Measurements from ENCODE around the gene FUT8.
"Not testable (repeated sequence)": the region's sequence is repeated elsewhere in the genome, so short reads cannot be mapped to it uniquely, and the experiment has no call there.

The FUT8 gene

DNA sequence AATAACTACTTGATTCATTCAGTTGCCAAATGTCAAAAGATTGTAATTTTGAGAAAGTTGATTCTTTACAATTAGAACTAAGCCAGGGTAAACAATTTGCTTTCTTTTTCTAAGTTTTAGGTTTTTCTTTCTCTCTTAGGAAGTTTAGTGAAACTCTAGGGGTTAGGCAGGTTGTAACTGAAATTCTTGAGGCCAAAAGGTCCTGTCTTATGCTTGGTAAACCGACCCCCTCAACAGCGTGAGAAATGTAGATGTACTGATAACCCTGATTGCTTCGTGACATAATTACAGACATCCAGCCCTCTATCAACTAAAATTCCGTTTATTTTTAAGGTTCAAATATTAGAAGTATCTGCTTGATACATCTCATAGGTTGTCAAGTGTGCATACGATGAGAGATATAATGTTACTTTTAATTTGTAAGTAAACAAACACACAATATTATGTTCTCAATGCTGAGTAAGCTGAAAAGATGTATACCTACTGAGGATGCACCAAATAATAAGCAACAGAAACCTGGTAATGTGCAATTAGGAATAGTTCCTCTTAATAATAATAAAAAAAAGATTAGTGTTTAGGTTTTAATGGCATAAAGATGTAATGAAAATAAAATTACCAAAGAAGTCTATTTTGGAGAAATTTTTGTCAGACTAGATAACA is 7.2 kb downstream of the FUT8 start:
- DNase-seq: no peak

DNA sequence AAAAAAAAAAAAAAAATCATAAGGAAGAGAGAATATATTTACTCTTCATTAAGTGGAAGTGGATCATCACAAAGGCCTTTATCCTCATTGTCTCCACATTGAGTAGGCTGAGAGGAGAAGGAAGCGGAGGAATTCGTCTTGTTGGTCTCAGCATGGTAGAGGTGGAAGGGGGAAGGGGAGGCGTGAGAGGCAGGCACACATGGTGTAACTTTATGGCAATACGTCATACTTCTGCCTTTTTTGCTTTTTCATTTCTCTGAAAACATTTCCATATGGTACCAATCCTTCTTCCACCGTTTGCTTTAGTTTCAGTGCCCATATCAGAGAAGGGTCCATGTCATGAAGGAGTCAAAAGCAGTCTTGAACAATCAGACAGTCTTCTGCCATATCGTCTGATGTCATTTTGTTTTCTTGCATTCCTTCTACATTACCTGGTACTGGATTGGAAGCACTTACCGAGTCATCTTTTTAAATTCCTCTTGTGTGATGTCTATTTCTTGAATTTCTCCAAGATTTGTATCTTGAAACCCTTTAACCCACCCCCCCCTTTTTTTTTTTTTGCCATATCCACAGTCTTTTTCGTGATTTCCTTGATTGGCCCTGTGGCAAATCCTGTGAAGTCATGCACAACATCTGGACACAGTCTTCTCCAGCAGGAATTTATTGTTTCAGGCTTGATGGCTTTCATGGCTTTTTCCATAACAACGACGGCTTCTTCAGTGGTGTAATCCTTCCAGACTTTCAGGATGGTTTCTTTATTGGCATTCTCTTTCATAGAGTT is 8.9 kb downstream of the FUT8 start:
- no peak for DNase-seq

DNA sequence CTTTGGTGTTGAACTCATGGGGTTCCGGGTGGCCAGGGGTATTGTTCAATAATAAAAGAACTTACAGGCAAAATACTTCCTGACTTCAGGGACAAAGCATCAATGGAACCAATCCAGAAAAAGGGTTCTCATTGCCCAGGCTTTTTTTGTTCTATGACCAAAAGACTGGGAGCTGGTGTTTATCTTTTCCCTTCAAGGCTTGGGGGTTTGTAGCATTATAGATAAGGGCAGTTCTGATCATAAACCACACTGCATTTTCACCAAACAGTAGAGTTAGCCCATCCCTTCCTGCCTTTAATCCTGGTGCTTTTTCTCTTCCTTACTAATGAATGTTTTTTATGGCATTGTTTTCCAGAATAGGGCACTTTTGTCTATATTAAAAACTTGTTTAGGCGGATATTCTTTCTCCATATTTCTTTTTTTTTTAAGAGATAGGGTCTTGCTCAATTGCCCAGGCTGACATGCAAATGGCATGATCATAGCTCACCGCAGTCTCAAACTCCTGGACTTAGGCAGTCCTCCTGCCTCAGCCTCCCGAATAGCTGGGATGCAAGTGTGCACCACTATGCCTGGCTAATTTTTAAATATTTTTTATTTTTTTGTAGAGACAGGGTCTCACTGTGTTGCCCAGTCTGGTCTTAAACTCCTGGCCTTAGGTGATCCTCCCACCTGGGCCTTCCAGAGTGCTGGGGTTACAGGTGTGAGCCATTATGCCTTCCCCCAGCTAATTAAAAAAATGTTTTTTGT is 9.7 kb downstream of the FUT8 start:
- no peak for DNase-seq

DNA sequence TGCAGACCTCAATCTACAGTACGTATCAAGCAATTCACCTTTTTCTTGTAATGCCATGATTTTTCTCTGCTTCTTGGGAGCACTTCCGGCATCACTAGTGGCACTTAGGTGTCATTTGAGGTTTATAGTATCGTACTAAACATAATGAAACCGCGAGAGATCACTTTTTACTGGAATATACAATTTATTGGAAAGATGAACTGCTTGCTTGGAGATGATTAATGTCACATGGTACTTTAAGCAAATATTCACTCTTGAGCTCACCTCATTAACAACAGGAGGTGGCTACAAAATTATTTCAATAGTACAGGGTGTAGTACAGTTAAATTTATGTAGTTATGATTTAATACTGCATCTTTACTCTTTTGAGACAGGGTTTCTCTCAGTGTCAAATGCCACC is 11.5 kb downstream of the FUT8 start:
- no peak for DNase-seq

DNA sequence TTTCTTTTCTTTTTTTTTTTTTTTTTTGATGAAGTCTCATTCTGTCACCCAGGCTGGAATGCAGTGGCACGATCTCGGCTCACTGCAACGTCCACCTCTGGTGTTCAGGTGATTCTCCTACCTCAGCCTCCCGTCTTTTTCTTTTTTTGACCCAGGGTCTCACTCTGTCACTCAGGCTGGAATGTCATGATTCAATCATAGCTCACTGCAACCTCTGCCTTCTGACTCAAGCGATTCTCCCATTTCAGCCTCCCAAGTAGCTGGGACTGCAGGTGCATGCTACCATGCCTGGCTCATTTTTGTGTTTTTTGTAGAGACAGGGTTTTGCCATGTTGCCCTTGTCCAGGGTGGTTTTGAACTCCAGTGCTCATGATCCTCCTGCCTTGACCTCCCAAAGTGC is 12.0 kb downstream of the FUT8 start:
- no peak for DNase-seq

DNA sequence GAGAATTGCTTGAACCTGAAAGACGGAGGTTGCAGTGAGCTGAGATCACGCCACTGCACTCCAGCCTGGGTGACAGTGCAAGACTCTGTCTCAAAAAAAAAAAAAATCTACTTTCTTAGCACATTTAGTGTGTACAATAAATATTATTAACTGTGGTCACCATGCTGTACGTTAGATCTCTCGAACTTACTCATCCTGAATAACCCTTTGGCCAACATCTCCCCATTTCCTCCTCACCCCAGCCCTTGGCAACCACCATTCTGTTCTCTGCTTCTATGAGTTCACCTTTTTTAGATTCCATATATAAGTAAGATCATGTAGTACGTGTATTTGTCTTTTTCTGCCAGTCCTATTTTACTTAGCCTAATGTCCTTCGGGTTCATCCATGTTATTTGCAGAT is 13.4 kb downstream of the FUT8 start:
- DNase-seq: no peak

DNA sequence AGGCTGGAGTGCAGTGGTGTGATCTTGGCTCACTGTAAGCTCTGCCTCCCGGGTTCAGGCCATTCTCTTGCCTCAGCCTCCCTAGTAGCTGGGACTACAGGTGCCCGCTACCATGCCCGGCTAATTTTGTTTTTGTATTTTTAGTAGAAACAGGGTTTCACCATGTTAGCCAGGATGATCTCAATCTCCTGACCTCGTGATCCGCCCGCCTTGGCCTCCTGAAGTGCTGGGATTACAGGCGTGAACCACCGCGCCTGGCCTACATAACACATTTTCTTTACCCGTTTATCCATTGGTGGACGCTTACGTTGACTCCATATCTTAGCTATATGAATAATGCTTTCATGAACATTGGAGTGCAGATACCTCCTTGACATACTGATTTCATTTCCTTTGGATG is 14.4 kb downstream of the FUT8 start:
- not testable (repeated sequence) for DNase-seq

DNA sequence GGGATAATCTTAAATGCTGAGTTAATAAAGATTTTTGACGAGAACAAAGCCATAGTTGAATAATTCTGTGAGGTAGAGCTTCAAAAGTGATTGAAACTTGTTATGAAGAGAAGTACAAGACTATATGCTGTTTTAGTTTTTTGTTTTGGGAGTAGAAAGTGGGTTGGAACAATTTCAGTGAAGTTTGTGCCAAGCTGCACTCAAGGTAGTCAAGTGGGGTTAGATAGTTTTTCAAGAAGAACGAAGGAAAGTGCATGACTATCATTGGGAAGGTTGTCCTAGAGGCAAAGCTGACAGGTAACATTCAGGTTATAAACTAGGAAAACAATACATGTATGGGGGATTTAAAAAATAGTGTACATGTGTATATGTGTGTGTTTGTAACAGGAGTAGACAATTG is 16.2 kb downstream of the FUT8 start:
- no peak for DNase-seq

DNA sequence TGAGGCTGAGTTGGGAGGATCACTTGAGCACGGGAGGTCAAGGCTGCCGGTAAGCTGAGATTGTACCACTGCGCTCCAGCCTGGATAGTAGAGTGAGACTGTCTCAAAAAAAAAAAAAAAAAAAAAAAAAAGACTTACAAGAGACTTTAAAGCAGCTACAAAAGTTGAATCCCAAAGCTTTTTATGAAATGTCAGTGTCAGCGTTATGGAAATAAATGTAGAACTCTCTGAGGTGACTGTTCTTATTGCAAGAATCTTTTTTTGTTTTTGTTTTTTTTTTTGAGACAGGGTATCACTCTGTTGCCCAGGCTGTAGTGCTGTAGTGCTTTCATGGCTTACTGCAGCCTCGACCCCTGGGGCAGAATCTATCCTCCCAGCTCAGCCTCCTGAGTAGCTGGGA is 17.2 kb downstream of the FUT8 start:
- DNase-seq: no peak

DNA sequence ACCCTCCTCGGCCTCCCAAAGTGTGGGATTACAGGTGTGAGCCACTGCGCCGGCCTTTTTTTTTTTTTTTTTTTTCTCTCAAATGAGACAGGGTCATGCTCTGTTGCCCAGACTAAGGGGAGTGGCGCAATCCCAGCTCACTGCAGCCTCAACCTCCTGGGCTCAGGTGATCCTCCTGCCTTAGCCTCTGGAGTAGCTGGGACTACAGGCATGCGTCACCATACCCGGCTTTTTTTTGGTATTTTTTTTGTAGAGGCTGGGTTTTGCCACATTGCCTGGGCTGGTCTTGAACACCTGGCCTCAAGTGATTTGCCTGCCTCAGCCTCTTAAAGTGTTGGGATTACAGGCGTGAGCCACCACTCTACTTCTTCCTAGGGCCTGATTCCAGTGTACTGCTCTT is 18.7 kb downstream of the FUT8 start:
- no peak for DNase-seq

DNA sequence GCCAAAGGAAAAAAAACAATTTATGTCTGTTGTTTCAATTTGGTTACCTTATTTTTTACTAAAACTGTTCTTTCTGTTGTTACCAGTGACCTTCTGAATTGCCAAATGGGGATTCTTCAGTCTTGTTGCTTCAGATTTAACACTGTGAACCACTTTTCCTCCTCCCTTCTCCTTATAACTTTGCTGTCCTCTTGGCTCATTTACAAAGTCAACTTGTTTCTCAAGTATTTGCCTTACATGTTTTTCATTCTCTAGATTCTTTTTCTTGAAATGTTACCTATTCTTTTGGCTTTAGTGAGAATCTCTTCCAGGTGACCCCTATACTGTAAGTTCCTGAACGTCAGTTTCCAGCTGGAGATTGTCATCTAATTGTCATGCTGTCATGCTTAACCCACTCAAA is 19.4 kb downstream of the FUT8 start:
- no peak for DNase-seq

DNA sequence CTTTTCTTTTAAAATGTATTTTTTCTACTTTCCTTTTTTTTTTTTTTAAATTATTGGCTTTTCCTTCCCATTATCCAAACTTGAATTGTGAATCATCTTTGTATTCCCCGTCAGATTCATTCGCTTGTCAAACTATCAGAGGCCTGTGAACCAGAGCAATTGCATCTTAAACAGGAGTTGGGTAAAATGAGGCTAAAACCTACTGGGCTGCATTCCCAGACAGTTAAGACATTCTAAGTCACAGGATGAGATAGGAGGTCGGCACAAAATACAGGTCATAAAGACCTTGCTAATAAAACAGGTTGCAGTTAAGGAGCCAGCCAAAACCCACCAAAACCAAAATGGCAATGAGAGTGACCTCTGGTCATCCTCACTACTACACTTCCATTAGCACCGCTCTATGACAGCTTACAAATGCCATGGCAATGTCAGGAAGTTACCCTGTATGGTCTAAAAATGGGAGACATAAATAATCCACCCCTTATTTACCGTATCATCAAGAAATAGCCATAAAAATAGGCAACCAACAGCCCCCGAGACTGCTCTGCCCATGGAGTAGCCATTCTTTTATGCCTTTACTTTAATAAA is 19.9 kb downstream of the FUT8 start:
- DNase-seq: no peak

DNA sequence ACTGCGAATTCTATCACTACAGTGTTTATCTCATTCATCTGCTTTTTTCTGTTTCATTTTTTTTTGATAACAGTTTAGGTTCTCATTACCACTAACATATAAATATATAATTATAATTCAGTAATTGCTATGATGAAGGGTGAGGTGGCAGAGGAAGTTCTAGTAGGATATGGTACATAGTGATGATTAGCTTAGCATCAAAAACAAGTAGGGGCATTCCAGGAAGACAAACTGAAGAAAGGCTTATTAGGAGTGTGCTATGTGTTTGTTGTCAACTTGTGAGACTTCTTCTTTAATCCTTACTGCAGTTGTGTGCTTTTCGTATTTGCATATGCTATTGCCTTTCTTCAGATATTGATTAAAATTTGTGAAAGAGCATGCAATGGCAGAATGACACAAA is 20.6 kb downstream of the FUT8 start:
- DNase-seq: no peak

DNA sequence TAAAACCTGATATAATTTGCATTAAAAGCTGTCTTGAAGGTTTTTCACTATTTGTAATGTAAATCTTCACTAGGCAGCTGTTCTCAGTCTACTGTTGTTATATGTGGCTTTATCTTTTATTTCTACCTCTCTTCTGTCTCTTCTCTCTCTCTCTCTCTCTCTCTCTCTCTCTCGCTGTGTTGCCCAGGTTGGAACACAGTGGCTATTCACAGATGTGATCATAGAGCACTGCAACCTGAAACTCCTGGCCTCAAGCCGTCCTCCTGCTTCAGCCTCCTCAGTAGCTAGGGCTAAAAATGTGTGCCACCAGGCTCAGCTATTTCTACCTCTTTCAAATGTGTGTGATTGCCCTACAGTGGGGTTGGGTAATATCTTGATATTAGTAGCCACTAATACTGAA is 21.1 kb downstream of the FUT8 start:
- DNase-seq: no peak

DNA sequence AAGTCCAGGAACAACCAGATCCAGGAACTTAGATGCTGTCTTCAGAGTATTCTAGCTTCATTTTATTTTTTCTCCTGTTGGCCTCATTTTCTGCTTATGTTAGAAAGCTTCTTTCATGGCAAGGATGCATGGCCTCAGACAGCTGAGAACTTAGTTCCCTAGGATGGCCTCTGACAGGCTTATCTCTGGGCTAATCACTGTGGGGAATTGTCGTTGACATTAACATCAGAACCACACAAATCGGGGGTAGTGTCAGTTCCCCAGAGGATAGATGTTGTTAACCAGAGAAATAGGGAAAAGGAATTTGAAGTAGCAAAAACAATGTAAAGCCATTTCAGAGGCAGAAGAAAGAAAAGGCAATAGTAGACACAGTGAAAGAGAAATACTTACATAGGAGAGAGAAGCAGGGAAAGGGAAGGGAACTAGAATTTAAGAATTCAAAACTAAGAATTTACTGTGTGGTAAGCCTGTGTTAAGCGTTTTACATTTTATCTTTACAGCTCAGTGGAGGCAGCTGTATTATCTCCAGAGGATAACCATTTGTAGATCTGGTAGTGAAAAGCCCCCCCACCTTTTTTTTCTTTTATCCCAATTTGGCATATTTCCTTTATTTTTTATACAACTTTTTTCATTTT is 21.8 kb downstream of the FUT8 start:
- DNase-seq: no peak

DNA sequence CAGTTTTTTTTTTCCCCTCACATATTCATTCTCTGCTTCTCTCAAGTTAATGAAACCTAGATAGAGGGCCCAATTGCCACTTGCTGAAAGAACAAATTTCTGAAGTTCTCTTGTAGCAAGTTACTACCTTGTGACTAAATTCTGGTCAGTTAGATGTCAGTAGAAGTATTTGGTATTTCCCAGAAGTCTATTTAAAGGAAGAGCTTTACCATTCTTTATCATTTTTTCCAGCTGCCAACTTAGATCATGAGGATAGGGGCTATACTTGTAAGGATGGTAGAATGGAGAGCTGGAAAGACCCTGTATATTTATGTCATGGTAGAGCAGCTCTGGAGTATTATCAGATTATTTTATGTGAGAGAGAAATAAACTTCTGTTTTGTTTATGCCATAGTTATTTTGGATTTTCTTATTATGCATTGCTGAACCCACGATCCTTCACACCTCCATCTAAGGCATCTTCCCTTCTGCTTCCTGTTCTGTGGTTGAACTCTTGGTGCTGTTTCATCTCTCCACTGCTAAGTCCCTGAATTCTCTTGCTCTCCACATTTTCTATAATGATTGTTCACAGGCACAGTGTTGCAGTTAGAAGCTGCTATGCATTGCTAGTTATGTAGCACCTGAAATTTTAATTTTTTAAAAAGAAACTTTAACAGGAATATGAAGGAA is 25.9 kb downstream of the FUT8 start:
- DNase-seq: no peak

DNA sequence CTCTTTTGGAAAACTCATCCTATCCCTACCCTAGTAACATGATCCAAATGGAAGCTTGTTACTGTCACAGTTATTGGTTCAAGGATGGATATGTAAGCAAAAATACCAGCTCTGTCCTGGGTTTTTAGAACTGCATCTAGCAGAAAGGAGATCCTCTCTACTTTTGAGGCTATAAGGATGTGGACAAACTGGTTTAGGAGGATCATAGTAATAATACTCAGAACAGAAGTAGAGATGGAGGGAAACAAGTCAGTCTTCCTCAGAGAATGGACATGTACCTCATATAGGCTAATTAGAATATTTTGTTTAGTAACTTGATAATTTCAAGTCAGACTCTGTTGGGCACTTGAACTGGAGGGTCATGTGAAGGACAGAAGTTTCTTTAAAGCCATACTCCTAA is 26.6 kb downstream of the FUT8 start:
- no peak for DNase-seq

DNA sequence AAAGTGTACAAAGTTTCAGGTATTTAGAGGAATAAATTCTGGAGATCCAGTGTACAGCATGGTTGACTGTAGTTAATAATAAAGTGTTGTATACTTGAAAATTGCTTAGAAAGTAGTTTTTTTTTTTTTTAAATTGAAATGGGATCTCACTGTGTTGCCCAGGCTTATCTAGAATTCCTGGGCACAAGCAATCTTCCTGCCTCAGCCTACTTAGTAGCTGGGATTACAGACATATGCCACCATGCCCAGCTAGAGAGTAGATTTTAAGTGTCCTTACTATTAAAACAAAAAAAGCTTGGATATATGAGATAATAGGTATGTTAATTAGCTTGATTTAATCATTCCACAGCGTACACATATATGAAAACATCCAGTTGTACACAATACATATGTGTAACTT is 27.7 kb downstream of the FUT8 start:
- no peak for DNase-seq

DNA sequence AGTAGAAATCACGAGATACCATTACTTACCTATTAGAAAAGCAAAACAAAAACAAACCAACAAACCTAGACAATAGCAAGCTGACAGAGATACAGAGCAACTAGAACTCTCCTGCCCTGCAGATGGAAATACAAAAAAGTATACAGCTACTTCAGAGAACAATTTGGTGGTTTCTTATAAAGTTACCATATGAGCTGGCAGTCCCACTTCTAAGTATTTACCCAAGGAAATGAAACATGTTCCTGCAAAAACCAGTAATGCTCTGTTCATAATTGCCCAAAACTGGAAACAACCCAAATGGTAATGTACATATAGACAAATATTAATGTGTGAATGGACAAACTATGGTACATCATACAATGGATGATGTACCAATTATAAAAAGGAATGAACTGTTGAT is 31.7 kb downstream of the FUT8 start:
- no peak for DNase-seq

DNA sequence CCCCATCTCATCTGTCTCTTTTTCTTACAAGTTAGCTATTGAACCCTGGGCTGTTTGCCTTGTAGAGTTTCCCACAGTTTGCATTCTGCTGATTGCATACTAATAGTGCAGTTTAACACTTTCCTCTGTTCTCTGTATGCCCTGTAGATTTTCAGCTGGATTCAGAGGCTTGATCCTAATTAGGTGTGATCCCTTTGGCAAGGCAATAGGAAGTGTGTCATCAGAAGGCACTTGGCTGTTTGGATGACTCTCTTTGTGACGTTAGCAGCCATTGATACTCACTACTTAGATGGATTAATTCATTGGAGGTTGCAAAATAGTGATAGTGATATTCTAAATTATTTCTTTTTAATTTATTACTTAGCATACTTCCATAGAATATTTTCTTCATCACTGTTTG is 33.6 kb downstream of the FUT8 start:
- no peak for DNase-seq

DNA sequence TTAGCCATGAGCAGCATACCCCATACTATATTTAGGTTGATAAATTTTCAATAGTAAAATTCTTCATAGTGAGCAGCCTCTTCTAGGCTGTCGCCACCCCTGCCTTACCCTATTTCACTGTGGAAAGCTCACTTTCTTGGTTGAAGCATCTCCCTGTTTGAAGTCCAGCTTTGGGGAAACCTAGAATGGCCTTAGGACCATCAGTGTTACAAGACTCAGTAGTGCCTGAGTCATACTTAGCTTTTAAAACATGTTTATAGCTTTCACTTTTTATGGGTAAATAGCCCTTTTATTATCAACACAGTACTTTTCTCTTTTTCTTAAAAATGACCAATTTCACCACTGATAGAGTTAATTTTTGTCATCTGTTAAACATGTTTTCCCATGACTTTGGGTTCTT is 37.1 kb downstream of the FUT8 start:
- DNase-seq: no peak

DNA sequence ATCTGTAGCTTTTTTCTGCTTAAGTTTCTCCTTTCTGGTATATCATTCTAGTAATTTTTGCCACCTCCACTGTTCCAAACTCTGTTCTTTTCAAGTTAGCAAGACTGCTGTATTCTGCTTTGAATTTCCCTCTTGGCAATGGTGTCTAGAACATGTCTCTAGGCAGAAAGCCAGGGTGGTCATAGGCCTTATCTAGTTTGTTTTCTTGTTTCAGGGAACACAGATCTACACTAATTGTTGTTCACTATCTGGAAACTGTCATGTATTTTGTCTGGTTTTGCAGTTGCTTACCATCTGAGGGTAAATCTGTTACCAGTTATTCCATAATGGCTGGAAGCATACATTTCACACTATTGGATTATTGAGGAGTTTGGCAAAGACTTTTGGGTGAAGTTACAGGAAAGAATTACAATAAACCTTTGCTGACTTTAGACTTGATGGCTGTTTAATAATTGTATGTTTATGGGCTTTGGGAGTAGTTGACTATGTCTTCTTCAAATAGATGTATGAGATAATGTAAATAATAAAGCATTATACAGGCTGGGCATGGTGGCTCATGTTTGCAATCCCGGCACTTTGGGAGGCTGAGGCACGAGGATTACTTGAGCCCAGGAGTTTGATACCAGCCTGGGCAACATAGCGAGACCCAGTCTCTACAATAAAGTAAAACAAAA is 41.4 kb downstream of the FUT8 start:
- no peak for DNase-seq

Measured in stimulated activated CD4-positive, alpha-beta T cell treated with anti-CD3 and anti-CD28 coated beads, Interleukin-15, amount 100 ng/mL, for 24 hours (primary cell).